ENCODE measurements around the gene CSNK1G1. TPM values are rescaled to one million over a fixed set of nuclear protein-coding genes. Genes with fewer than 3 reads are reported as not detected.
"Not testable (repeated sequence)": the region's sequence is repeated elsewhere in the genome, so short reads cannot be mapped to it uniquely, and the experiment has no call there.

Gene CSNK1G1
- total RNA-seq, 4 donors from 2014 or later: 19.1 to 50.0 (median 21.3) TPM

DNA sequence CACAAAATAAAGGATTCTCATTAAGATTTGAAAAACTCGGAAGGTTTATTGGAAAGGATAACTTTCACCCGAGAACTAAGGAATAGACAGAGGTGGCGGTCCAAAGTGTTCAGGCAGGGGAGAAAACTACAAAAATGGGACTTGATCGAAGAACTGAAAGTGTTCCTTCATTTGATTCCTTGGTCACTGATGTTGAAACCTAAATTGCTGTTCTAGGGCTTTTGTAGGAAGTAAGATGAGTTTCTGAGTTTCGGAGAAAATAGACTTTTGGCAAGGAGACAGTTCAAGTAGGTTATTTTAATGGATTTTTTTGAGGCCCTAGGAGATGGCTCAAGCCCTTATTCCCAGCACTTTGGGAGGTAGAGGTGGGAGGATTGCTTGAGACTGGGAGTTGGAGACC is 33.1 kb upstream of the CSNK1G1 start:
- no peak overlapping the region for H3K4me3 ChIP-seq (replicated peaks in 1 of 3)

DNA sequence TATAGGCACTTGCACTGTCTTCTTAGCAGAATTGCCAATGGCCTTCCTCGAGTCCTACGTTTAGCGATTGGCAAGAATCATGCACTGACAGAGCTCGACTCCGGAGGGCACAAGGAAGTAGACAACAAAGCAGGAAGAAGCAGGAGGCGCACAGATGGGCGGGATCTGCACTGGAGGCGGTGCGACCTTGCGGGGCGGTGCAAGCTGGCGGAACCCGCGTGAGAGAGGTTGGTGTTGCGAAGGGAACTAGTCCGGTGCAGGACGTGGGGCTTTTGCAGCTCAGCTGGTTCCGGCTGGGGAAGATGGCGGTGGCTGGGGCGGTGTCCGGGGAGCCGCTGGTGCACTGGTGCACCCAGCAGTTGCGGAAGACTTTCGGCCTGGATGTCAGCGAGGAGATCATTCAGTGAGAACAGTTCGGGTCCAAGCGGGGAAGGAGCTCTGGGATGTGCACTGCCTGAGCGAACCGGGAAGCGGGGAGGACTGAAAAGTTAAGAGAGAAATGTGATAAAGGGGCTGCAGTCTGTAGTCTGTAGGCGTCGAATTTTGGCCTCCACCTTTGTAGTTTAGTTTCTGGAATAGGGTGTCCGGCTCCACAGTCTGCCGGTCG is 31.7 kb upstream of the CSNK1G1 start, which contains the start of gene TRIP4:
TSS of gene TRIP4 (plus strand) at position 275 of the 607 bp plus-strand sequence. CDS start at position 303, 28 bp downstream.
- Histone ChIP-seq H3K27ac (peak within 1 kb of the TSS; percentile 77 to 89 (median 77)), H3K9me3 (no peaks in the 10 kb centered on the region), H3K4me1 (peaks cover 49 to 55% of the 10 kb centered on the region in 2 donors), H3K36me3 (no peaks in the 10 kb centered on the region), H3K4me3 (replicated peaks in 1 of 3) (peak within 1 kb of the TSS; percentile 76 to 96 (median 81)), H3K27me3 (no peaks in the 10 kb centered on the region)
- 0 to 1% methylated on average over 35 of the region's 35 CpGs for WGBS, 2 donors
- intact Hi-C loops (cut with DNase I): no loop called here
- peak; percentile 93 to 96 for DNase-seq
- TF ChIP-seq POLR2A (IDR thresholded peaks at IDR 0.05): peak in 1 of 2 donors; percentile 74
- no peak for TF ChIP-seq CTCF (IDR thresholded peaks at IDR 0.05)

More for the DNA sequence above, 33.1 kb upstream of the CSNK1G1 start:
- Histone ChIP-seq H3K9me3 (no peaks in the 10 kb centered on the region), H3K27ac (peak overlapping the region; percentile 16 to 47 (median 24)), H3K4me1 (peaks cover 43 to 49% of the 10 kb centered on the region in 2 donors), H3K27me3 (no peaks in the 10 kb centered on the region), H3K36me3 (peaks cover 0 to 7% of the 10 kb centered on the region in 2 donors)
- no peak for DNase-seq
- 91 to 93% methylated on average over 5 of the region's 5 CpGs for WGBS, 2 donors
- no peak for TF ChIP-seq POLR2A (IDR thresholded peaks at IDR 0.05)
- no peak for TF ChIP-seq CTCF (IDR thresholded peaks at IDR 0.05)
- intact Hi-C loops (cut with DNase I): no loop called here

GRCh38 chr15:64386291-64386690 is 30.3 kb upstream of the CSNK1G1 start:
- Histone ChIP-seq H3K36me3 (no peaks in the 10 kb centered on the region), H3K4me1 (peaks cover 53% of the 10 kb centered on the region in 2 donors), H3K4me3 (replicated peaks in 1 of 3) (no peak overlapping the region), H3K9me3 (no peaks in the 10 kb centered on the region), H3K27ac (peak overlapping the region; percentile 77 to 89 (median 77)), H3K27me3 (no peaks in the 10 kb centered on the region)
- intact Hi-C loops (cut with DNase I): no loop called here
- TF ChIP-seq POLR2A (IDR thresholded peaks at IDR 0.05) (no peak), CTCF (IDR thresholded peaks at IDR 0.05) (no peak)
- WGBS, 2 donors: 69 to 81% methylated on average over 7 of the region's 7 CpGs
- DNase-seq: peak; percentile 77 to 78

- Histone ChIP-seq H3K27ac (peak overlapping the region in 1 of 3 donors; percentile 32), H3K4me1 (peaks cover 37 to 41% of the 10 kb centered on the region in 2 donors), H3K4me3 (replicated peaks in 1 of 3) (no peak overlapping the region), H3K36me3 (no peaks in the 10 kb centered on the region), H3K9me3 (no peaks in the 10 kb centered on the region), H3K27me3 (no peaks in the 10 kb centered on the region)
- no peak for DNase-seq
- intact Hi-C loops (cut with DNase I): no loop called here
- 79 to 85% methylated on average over 2 of the region's 2 CpGs for WGBS, 2 donors
- no peak for TF ChIP-seq POLR2A (IDR thresholded peaks at IDR 0.05)
- no peak for TF ChIP-seq CTCF (IDR thresholded peaks at IDR 0.05)
Observed at GRCh38 chr15:64383760-64384159, 27.8 kb upstream of the CSNK1G1 start.

GRCh38 chr15:64381000-64381751 is 25.2 kb upstream of the CSNK1G1 start, which contains the start of gene PCLAF:
Gene PCLAF (minus strand): TSS chr15:64381441. CDS start chr15:64381371, 70 bp downstream.
- Histone ChIP-seq H3K4me1 (peaks cover 23 to 26% of the 10 kb centered on the region in 2 donors), H3K27me3 (no peaks in the 10 kb centered on the region), H3K4me3 (replicated peaks in 1 of 3) (peak within 1 kb of the TSS in 1 of 3 donors; percentile 28), H3K27ac (no peak within 1 kb of the TSS), H3K9me3 (no peaks in the 10 kb centered on the region), H3K36me3 (no peaks in the 10 kb centered on the region)
- no peak for TF ChIP-seq CTCF (IDR thresholded peaks at IDR 0.05)
- no peak for TF ChIP-seq POLR2A (IDR thresholded peaks at IDR 0.05)
- DNase-seq: peak; percentile 95
- intact Hi-C loops (cut with DNase I): no loop called here
- WGBS, 2 donors: 0 to 8% methylated on average over 31 to 33 of the region's 38 CpGs

DNA sequence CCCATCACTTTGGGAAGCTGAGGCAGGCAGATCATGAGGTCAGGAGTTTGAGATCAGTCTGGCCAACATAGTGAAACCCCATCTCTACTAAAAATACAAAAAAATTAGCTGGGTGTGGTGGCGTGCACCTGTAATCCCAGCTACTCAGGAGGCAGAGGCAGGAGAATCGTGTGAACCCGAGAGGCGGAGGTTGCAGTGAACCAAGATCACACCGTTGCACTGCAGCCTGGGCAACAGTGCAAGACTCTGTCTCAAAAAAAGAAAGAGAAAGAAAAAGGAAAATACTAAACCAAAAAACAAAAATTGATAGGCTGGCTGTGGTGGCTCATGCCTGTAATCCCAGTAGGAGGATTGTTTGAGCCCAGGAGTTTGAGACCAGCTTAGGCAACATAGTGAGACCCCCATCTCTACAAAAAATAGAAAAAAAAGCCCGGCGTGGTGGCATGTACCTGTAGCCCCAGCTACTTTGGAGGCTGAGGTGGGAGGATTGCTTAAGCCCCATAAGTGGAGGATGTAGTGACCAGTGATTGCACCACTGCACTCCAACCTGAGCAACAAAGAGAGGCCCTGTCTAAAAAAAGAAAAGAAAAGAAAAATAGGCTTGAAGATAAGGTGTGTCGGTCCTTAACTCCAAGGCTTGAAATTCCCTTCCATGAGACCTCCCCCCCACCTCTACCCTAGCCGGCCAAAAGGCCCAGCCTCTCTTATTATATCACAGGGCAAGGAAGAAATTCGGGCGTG is 24.3 kb upstream of the CSNK1G1 start:
- H3K27ac ChIP-seq; intact Hi-C loops (cut with DNase I); DNase-seq; H3K36me3 ChIP-seq; H3K9me3 ChIP-seq; H3K27me3 ChIP-seq: not testable (repeated sequence)
- 61 to 62% methylated on average over 11 of the region's 11 CpGs for WGBS, 2 donors
- Histone ChIP-seq H3K4me1 (peaks cover 15 to 19% of the 10 kb centered on the region in 2 donors), H3K4me3 (replicated peaks in 1 of 3) (peak overlapping the region in 1 of 3 donors; percentile 28)
